Heart left ventricle (tissue), 13 donors: Measurements from ENCODE around the gene ZNF687.

ENCODE experiments used
- POLR2A ChIP-seq, 2 donors: fragments of 450-650 bp; IDR thresholded peaks; one replicate each; pipeline ENCODE4 v1.6.1; 2017; ENCODE audit warnings: antibody characterized with exemption in 2 of 2, mild to moderate bottlenecking in 2 of 2, moderate library complexity in 2 of 2
- TF ChIP-seq, protein P1 (sequence below), 12 donors: fragments of 200-600 bp; sonication (generic) in 4 of 12; IDR thresholded peaks; one replicate each; pipeline versions ENCODE4 v1.5.0 to v1.8.0; 2018 to 2022; ENCODE audit warnings: antibody characterized with exemption in 12 of 12, mild to moderate bottlenecking in 5 of 12
- donor health status: ischemic (EF 13 %, LVEDD 7.1; RV severe dilation, severe dysfunction).
- donor health status: DM: no; HTN: yes; CAD: no.
- donor health status: DM: no; HTN: no; CAD: no.
- donor health status: ischemic (EF 25% LVEDD 6.9; RV normal size, moderate dysfunction).
- donor health status: ischemic (EF 25% LVEDD 5.7; RV mildly dilated, moderate dysfunction).
- donor health status: ischemic (EF 35%, LVEDD 5.7; RV mildly dilated, moderate dysfunction).
- donor health status: nonischemic (EF 11% LVEDD 7.7; RV severe dilation, severe dysfunction).
- donor health status: DM: yes; HTN: yes; CAD: no.
- donor health status: PGD.
- donor health status: ischemic (EF 29% LVEDD 5.4; RV normal size, mild dysfunction).
- donor health status: nonischemic (EF 23%, LVEDD 6.1; RV moderate dilation, normal function).

GRCh38 chr1:151327903-151328674 is 46.0 kb downstream of the ZNF687 start:
- TF ChIP-seq, protein P1, sequence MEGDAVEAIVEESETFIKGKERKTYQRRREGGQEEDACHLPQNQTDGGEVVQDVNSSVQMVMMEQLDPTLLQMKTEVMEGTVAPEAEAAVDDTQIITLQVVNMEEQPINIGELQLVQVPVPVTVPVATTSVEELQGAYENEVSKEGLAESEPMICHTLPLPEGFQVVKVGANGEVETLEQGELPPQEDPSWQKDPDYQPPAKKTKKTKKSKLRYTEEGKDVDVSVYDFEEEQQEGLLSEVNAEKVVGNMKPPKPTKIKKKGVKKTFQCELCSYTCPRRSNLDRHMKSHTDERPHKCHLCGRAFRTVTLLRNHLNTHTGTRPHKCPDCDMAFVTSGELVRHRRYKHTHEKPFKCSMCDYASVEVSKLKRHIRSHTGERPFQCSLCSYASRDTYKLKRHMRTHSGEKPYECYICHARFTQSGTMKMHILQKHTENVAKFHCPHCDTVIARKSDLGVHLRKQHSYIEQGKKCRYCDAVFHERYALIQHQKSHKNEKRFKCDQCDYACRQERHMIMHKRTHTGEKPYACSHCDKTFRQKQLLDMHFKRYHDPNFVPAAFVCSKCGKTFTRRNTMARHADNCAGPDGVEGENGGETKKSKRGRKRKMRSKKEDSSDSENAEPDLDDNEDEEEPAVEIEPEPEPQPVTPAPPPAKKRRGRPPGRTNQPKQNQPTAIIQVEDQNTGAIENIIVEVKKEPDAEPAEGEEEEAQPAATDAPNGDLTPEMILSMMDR (IDR thresholded peaks at IDR 0.05): no peak
- TF ChIP-seq POLR2A (IDR thresholded peaks at IDR 0.05): no peak
